C1 segment of cervical spinal cord (tissue), 14 donors: Measurements from ENCODE around the gene MAZ.

Source experiments
- DNase-seq, 14 donors: peaks; one replicate each; lab custom pipeline; 2025; lab: John Stamatoyannopoulos, UW

MAZ gene

DNA sequence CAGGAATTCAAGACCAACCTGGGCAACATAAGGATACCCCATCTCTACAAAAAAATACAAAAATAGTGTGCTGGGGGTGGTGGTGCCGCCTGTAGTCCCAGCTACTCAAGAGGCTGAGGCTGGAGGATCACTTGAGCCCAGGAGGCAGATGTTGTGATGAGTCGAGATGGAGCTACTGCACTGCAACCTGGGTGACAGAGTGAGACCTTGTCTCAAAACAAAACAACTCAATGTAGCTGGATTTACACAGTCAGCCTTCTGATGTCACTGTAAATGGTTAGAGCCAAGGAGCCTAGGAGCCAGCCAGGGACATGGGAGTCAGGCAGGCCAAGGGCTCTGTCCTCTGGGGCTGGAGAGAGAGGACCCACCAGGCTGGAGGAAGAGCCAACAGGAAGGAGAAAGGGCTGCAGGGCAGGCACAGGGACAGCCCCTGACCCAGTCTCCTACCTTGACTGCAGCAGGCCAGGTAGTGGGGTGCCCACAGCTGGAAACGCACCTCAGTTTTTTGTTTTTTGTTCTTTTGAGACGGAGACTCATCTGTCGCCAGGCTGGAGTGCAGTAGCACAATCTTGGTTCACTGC, 48.3 kb downstream of the MAZ start:
- DNase-seq: no peak

DNA sequence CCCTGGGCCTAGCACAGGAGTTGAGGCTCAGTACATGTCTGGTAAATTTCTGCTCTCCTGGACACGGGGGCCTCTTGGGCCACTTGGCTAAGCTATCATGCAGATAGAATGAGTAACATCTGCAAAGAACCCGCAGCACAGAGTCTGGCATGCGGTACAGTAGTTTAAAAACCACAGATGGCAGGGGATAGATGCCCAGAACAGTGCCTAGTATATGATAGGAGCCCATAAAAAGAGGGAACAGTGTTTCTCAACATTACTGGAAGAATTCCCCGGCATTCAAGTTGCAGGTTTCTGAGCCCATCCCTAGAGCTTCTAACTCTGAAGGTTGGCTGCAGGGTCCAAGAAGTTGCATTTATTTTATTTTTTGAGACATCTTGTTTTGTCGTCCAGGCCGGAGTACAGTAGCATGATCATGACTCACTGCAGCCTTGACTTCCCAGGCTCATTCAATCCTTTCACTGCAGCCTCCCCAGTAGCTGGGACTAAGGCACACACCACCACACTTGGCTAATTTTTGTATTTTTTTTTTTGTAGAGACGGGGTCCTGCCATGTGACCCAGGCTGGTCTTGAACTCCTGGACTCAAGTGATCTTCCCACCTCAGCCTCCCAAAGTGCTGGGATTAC, 50.9 kb downstream of the MAZ start:
- no peak for DNase-seq

DNA sequence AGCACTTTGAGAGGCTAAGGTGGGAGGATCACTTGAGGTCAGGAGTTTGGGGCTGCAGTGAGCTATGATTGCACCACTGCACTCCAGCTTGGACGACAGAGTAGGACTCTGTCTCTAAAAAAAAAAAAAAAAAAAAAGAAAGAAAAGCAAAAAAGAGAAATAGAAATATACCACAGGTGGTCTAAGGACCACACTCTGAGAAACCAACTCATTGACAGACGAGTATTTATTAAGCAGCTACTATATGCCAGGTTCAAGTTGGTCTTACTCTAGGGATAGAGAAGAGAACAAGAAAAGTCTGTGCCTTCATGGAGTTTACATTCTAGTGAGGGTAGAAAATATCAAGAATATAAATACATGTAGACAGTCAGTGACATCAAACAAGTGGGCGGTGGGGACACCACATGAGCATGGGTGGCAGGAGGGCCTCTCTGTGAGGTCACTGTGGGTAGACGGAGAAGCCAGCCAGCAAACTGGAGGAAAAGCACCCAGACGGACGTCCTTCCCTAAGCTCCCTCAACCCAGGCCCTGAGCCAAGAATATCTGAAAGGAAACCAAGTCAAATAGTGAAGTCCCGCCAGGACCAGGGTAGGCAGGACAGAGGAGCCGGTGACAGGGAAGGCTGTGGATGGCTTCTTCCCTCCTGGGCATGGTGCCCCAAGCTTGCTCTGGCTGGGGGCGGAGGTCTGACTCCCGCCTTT, 52.0 kb downstream of the MAZ start:
- peak in 5 of 14 donors; percentile 12 to 28 (median 25) for DNase-seq

DNA sequence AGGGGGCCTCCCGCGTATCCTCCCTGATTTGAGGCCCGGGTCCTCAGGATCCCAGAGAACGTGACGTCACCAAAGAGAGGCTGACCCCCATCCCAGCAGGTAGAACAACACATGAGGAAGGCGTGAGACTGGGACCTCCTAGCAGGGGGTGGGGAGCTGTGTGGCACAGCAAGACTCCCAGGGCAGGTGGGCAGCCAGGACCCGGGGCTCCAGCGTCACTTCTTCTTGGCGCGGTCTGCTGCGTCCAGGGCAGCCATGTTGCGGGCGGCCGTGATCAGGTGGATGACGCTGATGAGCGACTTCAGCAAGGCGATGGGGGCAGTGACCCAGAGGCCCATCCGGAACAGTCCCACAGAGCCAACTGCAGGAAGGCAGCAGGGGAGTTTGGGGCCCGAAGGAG, 52.6 kb downstream of the MAZ start:
- DNase-seq: no peak

DNA sequence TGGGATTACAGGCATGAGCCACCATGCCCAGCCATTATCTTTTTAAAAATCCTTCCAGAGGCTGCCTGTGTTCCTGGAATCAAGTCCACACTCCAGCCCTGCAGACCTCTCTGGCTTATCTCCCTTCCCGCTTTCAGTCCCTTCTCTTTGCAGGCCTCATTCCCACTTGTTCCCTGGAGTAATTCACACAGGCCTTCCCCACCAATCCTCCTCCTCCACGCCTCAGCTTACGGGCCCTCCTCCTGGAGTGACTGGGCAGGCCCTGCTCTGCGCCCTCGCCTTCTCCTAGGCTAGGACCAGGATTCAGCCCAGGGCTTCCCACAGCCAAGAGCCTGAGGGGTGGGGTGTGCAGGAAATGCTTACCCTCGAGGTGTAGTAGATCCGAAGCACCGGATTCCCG, 53.9 kb downstream of the MAZ start:
- DNase-seq: no peak
